NB4 (cell line): ENCODE data around the gene RBM38.

Experiments
- CTCF ChIP-seq: IDR thresholded peaks from one replicate; pipeline ENCODE4 v1.5.1; 2012; ENCODE audit warnings: low read depth, low read length
- MYC ChIP-seq: IDR thresholded peaks from 2 replicates; pipeline ENCODE4 v1.6.1; 2011; ENCODE audit warnings: low read depth, low read length
- POLR2A ChIP-seq: IDR thresholded peaks from 2 replicates; pipeline ENCODE4 v1.6.1; 2011; ENCODE audit warnings: mild to moderate bottlenecking; ENCODE audit not compliant: insufficient read length; ENCODE audit errors: extremely low read depth
- TF ChIP-seq, protein P1 (sequence below): IDR thresholded peaks from 2 replicates; pipeline ENCODE4 v1.6.1; 2011; ENCODE audit warnings: low read depth, low read length

GRCh38 chr20:57378107-57378506 lies 13.1 kb upstream of the RBM38 start:
- TF ChIP-seq CTCF: no peak
- no peak for TF ChIP-seq POLR2A
- TF ChIP-seq, protein P1, sequence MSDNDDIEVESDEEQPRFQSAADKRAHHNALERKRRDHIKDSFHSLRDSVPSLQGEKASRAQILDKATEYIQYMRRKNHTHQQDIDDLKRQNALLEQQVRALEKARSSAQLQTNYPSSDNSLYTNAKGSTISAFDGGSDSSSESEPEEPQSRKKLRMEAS: no peak
- TF ChIP-seq MYC: no peak
